GM21423 (cell line): ENCODE results near the gene OPCML.

Source experiments
- ATAC-seq: cut with Tn5 transposase; IDR thresholded peaks from one replicate; pipeline ENCODE4 v1.9.1; 2021; ENCODE audit warnings: mild to moderate bottlenecking, moderate library complexity; ENCODE audit not compliant: unreplicated experiment

The OPCML gene

GRCh38 chr11:132910011-132910760 is 622.1 kb downstream of the OPCML start:
- ATAC-seq = no peak

- no peak for ATAC-seq
Observed at GRCh38 chr11:132909021-132909606, 623.2 kb downstream of the OPCML start.

DNA sequence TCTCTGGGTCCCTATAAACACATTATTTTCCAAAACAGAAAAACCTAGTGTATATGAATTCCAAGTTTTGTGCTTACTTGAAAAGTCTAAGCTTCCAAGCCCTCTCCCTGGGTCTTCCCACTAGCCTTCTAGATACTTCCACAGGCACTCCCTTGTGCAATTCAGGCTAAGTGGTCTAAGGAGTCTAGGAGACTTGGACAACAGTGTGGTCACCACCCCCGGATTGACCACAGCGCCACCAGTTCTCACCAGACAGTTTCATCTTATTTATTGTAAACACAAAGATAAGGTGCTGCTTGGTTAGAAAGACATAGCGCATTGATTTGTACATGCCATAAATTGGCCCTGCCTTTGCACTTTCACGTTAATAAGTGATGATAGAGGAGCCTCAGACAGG is 623.9 kb downstream of the OPCML start:
- no peak for ATAC-seq

- no peak for ATAC-seq
Observed at GRCh38 chr11:132907651-132908413, 624.5 kb downstream of the OPCML start.

DNA sequence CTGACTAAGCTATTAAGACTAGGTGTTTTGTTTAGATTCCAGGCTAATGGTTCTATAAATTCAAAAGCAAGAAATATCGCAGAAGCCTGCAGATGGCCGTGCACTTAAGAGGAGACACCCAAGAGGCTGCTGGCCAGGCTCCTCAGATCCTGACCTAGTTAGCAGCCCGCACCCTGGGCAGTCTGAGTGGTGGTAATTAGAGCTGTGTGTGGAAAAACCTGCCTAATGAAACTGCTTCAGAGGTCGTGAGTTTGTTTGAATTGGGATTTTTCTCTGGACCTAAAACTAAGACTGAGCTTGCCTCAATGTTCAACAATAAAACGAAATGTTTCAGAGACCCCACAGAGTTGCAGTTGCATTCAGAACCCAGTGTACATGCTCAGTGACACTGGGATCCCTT is 627.7 kb downstream of the OPCML start:
- no peak for ATAC-seq

DNA sequence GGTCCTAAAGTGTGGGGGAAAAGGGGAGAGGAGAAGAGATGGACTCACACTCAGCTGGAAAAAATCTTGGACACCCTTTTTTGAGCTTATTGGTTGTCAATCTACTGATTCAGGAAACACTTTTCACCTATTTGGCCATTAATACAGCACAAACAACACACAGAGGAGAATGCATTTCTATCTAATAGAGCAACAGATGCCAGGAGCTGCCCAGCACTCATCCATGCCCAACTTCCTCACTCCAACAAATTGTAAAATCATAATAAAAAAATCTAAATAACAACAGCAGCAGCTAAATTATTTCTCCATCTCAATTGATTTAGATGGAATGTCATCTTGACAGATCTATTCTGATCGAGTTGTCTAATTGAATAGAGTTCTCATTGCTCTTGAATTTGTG is 628.2 kb downstream of the OPCML start:
- ATAC-seq = no peak

- no peak for ATAC-seq
Observed at GRCh38 chr11:132901638-132902471, 630.4 kb downstream of the OPCML start.

DNA sequence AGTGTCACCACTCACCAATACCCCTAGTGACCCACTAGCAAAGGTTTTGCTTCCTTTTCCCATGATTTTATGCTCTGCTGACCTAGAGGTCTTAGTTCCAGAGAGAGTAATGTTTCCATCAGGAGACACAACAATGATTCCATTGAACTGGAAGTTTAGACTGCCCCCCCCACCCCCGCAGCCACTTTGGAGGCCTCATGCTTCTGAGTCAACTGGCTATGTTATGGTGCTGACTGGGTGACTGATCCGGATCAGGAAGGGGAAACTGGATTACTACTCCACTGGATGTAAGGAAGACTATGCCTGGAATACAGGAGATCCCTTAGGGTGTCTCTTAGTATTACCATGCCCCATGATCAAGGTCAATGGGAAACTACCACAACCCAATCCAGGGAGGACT is 633.6 kb downstream of the OPCML start:
- no peak for ATAC-seq

DNA sequence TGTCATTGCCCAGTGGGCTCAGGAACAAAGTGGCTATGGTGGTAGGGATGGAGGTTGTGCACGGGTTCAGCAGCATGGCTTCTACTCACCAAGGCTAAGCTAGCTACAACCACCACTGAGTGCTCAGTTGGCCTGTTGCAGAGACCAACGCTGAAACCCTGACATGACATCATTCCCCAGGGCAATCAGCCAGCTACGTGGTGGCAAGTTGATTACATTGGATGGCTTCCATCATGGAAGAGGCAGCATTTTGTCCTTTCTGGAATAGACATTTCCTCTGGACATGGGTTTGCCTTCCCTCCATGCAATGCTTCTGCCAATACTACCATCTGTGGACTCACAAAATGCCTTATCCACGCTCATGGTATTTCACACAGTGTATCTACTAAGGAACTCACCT is 634.3 kb downstream of the OPCML start:
- ATAC-seq = no peak

DNA sequence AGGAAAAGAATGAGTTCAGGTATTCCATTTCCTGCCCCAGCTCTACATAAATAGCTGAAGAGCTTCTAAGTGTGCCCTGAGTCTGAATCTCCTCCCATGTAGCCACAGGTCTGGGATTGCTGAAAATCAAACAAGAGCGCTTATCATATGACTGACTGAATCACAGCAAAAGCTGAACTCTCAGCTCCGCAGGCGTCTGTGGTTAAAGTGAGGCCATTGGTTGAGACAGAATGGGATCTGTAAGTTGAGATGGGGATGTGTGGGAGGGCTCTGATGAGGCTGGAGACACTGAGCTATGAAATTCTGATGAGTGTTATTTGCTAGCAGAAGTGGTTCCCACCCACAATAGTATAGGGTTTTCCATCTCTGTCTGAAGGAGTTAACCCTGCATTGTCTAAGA is 637.0 kb downstream of the OPCML start:
- no peak for ATAC-seq

- no peak for ATAC-seq
Observed at GRCh38 chr11:132894606-132895005, 637.7 kb downstream of the OPCML start.

GRCh38 chr11:132892876-132893275 is 639.4 kb downstream of the OPCML start:
- no peak for ATAC-seq

- no peak for ATAC-seq
Observed at GRCh38 chr11:132888226-132888625, 644.1 kb downstream of the OPCML start.

DNA sequence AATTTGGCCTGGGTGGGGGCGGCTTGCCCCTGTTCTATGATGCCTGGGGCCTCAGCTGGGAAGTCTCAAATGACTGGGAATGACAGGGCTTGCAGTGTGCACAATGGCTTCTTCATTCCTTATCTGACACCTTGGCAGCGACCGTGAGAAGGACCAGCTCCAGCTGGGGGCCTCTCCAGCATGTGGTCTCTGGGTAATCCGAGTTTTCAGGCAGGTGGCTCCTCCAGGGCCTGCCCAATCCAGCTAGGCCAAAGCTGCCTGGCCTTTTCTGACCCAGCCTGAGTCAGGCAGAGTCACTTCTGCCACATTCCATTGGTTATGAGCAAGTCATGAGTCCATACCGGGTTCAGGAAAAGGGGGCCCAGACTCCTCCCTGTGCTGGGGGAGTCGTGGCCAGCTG is 646.0 kb downstream of the OPCML start:
- no peak for ATAC-seq

DNA sequence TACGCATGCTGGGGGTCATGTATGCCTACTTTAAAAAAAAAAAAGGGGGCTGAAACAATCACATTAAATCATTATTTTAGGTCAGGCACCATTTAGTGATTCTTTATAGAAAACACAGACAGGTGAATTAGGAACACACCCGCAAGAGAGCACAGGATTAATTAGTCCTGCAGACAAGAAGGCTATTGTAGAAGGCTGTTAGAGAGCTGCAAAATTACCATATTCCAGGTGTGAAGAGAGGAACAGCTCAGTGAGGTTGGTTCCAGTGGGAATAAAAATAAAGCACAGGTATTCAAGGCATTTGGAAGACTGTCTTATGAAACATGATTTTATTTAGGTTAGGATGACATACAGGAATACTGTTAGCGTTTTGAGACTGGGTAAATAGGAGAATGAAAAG is 649.1 kb downstream of the OPCML start:
- no peak for ATAC-seq

GRCh38 chr11:132881622-132882021 is 650.7 kb downstream of the OPCML start:
- no peak for ATAC-seq

GRCh38 chr11:132878111-132878510 is 654.2 kb downstream of the OPCML start:
- ATAC-seq = no peak

DNA sequence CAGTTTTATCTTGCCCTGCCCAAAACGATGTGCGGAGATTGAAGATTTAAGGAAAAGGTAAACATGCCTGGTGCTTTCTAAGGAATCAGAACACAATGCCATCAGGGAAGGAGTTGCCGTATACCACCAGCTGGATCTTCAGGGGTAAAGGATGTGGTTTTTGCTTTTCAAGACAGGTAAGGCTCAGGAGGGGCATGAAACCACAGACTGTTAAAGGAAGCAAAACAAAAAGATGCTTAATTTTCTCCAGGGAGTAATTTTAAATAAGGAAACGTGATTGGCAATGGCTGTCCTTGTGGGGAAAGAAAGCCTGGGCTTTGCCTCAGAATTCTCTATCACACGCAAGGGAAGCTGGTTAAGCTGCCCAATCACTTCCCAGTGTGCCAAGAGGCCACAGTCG is 655.6 kb downstream of the OPCML start:
- no peak for ATAC-seq

DNA sequence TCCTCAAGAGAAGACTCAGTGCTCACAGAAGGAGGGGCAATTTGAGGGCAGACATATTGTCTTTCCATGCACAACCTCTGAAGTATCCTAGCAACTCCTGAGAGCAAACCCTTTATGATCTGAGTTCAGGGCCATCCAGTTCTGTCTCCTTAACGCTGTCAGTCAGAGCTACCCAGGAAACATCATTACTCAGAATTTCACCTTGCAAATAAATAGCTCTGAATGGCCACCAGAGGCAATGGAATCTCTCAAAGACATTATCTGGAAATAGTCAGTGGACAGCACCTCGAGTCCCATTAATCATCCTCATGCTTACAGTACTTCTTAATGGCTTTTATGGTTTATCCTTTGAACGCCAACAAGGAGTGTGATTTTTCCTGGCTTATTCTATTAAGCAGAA is 656.1 kb downstream of the OPCML start:
- no peak for ATAC-seq

DNA sequence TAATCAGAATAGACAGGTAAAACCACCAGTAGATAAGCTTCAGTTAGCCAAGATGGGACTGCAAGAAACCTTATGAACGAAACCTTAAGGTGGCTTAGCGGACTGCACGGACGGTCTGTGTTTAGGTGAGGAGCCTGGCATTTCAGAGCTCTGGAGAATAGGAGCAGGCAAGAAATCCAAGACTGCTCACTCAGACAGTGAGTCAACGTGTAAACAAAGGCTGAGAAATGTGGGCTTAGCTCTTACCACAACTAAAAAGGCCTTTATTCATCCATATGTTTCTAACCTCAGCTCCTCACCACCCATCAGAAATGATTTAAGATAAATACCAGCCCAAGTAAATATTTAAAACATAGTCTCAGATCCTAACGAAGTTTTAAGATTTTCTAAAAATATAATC is 657.7 kb downstream of the OPCML start:
- no peak for ATAC-seq

DNA sequence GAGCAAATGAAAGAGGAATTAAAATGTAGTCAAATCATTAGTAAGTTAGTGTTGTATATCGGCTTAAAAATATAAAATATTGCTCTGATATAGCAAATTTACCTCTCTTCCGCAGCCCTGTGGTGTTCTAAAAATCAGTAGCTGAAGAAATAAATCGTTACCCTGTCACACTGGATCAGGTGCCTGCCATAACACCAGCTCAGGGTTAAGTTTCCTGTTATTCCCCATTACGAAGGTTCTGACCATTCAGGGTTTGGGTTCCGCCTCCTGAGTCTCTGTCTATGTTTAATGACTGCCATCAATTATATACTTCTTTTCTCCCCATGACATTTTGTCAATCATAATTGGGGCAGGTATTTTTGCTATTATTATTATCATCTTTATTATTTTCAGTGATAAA is 658.5 kb downstream of the OPCML start:
- ATAC-seq = no peak
